HUES64 (cell line): ENCODE results near the gene USF1.

ENCODE experiments used
- H3K27ac ChIP-seq: 2 replicates; pipeline ENCODE4 v1.7.0; 2013; ENCODE audit warnings: low read depth, low read length, inconsistent platforms
- H3K27me3 ChIP-seq: 2 replicates; pipeline ENCODE4 v1.6.1; 2013; ENCODE audit warnings: mild to moderate bottlenecking, low read length; ENCODE audit not compliant: insufficient read depth
- H3K36me3 ChIP-seq: 2 replicates; pipeline ENCODE4 v1.6.1; 2013; ENCODE audit warnings: mild to moderate bottlenecking, low read length; ENCODE audit not compliant: insufficient read depth
- H3K4me1 ChIP-seq: 2 replicates; pipeline ENCODE4 v1.6.1; 2013; ENCODE audit warnings: mild to moderate bottlenecking, low read length, moderate library complexity; ENCODE audit not compliant: insufficient read depth
- H3K4me3 ChIP-seq: 2 replicates; pipeline ENCODE4 v1.5.1; 2013; ENCODE audit warnings: mild to moderate bottlenecking, low read length, moderate library complexity
- H3K9ac ChIP-seq: 2 replicates; pipeline ENCODE4 v1.6.1; 2013; ENCODE audit warnings: mild to moderate bottlenecking, low read depth, low read length
- H3K9me3 ChIP-seq: 2 replicates; pipeline ENCODE4 v1.6.1; 2013; ENCODE audit warnings: low read depth, low read length; ENCODE audit not compliant: insufficient read depth
- WGBS: fragments of 150-250, 120-280 bp; methylation state at CpG from one replicate; pipeline ENCODE4 v1.1.7; 2013; ENCODE audit warnings: missing lambda C conversion rate; 5-methylcytosine and 5-hydroxymethylcytosine counted together

Gene USF1

GRCh38 chr1:161086457-161086856 is 40.7 kb upstream of the USF1 start:
- no peaks in the 10 kb centered on the region for H3K9me3 ChIP-seq
- peaks cover 19% of the 10 kb centered on the region; the same call in 1 of the 2 replicates for H3K4me1 ChIP-seq
- no peak overlapping the region for H3K27ac ChIP-seq
- 73% methylated on average over 4 of the region's 4 CpGs for WGBS
- no peaks in the 10 kb centered on the region for H3K36me3 ChIP-seq
- H3K9ac ChIP-seq: no peak overlapping the region
- H3K4me3 ChIP-seq: no peak overlapping the region
- no peaks in the 10 kb centered on the region for H3K27me3 ChIP-seq

GRCh38 chr1:161085165-161085564 is 39.4 kb upstream of the USF1 start:
- no peak overlapping the region for H3K9ac ChIP-seq
- no peaks in the 10 kb centered on the region for H3K36me3 ChIP-seq
- no peaks in the 10 kb centered on the region for H3K9me3 ChIP-seq
- H3K4me3 ChIP-seq: no peak overlapping the region
- no peaks in the 10 kb centered on the region for H3K27me3 ChIP-seq
- 58% methylated on average over 2 of the region's 2 CpGs for WGBS
- no peak overlapping the region for H3K27ac ChIP-seq
- peaks cover 19% of the 10 kb centered on the region; the same call in 1 of the 2 replicates for H3K4me1 ChIP-seq

GRCh38 chr1:161084597-161084988 is 38.8 kb upstream of the USF1 start:
- no peaks in the 10 kb centered on the region for H3K36me3 ChIP-seq
- H3K4me1 ChIP-seq: peaks cover 19% of the 10 kb centered on the region; the same call in 1 of the 2 replicates
- no CpG with 5 or more reads among the region's 1 CpG for WGBS
- H3K4me3 ChIP-seq: no peak overlapping the region
- no peak overlapping the region for H3K27ac ChIP-seq
- no peaks in the 10 kb centered on the region for H3K9me3 ChIP-seq
- H3K27me3 ChIP-seq: no peaks in the 10 kb centered on the region
- no peak overlapping the region for H3K9ac ChIP-seq

DNA sequence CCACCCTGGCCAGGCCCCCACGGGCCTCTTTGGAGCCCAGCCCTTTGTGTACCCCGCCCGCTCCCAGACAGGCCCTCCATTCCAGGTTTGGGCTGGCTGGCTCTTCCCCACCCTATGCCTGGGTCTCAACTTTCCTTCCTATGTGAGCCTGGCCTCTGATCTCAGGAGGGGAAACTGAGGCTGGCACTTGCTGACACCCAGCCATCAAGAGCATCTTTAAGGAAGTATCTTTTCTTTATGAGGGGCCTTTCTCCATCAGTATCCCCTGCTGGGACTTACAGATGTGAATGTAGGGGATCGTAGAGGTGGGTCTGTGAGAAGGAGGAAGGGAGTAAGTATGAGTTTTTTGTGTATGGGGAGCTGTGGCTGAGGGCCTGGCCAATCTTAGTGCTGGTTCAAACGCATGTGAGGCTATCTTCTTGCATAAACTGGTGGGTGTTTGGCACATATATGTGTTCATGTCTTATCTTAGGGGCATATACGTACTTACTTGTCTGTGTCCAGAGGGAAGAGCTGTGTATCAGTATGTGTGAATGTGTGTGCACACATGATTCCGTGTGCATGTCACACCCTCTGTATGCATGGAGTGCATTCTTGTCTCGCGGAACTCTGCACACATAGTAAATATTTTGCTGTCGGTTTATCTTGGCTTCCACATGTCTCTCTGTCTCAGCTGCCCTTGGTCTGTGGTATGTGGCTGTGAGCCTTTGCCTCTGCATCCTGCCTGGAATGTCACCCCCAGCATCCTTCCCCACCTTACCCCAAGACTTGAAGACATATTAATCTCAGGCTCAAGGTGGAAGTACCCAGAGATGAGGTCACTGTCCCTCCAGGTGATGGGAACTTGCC is 38.2 kb upstream of the USF1 start:
- H3K27ac ChIP-seq: no peak overlapping the region
- peaks cover 19% of the 10 kb centered on the region; the same call in 1 of the 2 replicates for H3K4me1 ChIP-seq
- no peaks in the 10 kb centered on the region for H3K27me3 ChIP-seq
- WGBS: 87% methylated on average over 10 of the region's 10 CpGs
- H3K36me3 ChIP-seq: no peaks in the 10 kb centered on the region
- H3K9me3 ChIP-seq: no peaks in the 10 kb centered on the region
- H3K9ac ChIP-seq: no peak overlapping the region
- H3K4me3 ChIP-seq: no peak overlapping the region

DNA sequence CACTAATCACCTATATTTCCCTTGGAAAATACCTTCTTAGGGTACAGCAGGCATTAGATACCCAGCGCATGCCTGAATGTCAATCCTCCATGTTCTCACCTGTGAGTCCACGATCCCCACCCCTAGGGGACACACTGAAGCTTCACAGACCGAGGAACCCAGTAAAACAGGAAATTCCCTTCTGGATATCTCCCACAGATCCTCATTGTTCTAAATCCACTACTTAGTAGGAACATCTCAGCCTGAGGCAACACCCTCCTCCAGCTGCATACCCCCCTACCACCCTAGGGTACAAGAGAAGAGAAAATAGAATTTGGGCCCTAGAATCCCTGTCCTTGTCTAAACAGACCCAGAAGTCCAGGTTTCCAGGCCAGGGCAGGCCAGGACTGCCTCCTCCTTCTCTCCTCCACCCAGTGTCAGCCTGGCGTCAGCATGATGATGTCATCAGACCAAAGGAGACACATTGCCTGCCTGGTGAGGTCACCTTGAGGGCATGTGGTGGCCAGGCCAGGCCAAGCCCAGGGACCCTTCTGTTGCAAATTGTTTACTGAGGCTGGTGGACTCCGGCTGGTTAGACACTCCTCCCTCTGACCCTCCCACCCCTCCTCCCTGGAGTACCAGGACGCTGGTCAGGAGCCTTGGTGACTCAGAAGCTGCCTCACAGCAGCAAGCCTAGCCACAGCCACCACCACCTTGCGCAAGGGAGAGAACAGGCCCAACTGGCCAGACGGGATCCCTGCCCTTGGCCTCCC is 37.4 kb upstream of the USF1 start:
- no peak overlapping the region for H3K4me3 ChIP-seq
- H3K9ac ChIP-seq: no peak overlapping the region
- peaks cover 19% of the 10 kb centered on the region; the same call in 1 of the 2 replicates for H3K4me1 ChIP-seq
- WGBS: 70% methylated on average over 8 of the region's 8 CpGs
- no peaks in the 10 kb centered on the region for H3K9me3 ChIP-seq
- H3K36me3 ChIP-seq: no peaks in the 10 kb centered on the region
- H3K27ac ChIP-seq: no peak overlapping the region
- no peaks in the 10 kb centered on the region for H3K27me3 ChIP-seq

GRCh38 chr1:161082483-161082882 is 36.7 kb upstream of the USF1 start:
- no peaks in the 10 kb centered on the region for H3K9me3 ChIP-seq
- no peaks in the 10 kb centered on the region for H3K27me3 ChIP-seq
- H3K4me3 ChIP-seq: no peak overlapping the region
- H3K36me3 ChIP-seq: no peaks in the 10 kb centered on the region
- peaks cover 19% of the 10 kb centered on the region; the same call in 1 of the 2 replicates for H3K4me1 ChIP-seq
- H3K27ac ChIP-seq: no peak overlapping the region
- no peak overlapping the region for H3K9ac ChIP-seq
- WGBS: 89% methylated on average over 2 of the region's 2 CpGs

DNA sequence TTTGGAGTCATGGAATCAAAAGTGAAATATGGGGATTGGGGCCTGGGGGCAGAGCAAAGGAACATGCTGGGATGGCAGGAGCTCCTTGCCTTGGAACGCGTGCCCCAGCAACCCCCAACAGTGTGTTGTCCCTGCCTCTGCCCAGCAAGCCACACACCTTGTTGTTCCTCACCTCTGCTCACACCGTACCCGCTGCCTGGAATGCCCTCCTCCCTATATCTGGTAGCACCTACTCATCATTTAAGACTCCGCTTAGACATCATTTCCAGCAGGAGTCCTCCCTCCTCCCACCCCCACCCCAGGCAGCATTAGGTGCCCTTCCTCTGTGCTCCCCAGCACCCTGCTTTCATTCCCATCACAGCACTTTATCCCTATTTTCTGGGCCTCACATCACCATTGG is 35.7 kb upstream of the USF1 start:
- Histone ChIP-seq H3K27me3 (no peaks in the 10 kb centered on the region), H3K4me3 (no peak overlapping the region), H3K9ac (no peak overlapping the region), H3K4me1 (peaks cover 18% of the 10 kb centered on the region; the same call in 1 of the 2 replicates), H3K36me3 (no peaks in the 10 kb centered on the region), H3K9me3 (no peaks in the 10 kb centered on the region), H3K27ac (no peak overlapping the region)
- 74% methylated on average over 5 of the region's 5 CpGs for WGBS

- no peak overlapping the region for H3K27ac ChIP-seq
- no peaks in the 10 kb centered on the region for H3K36me3 ChIP-seq
- H3K4me3 ChIP-seq: no peak overlapping the region
- WGBS: 68% methylated on average over 5 of the region's 5 CpGs
- H3K9me3 ChIP-seq: no peaks in the 10 kb centered on the region
- H3K9ac ChIP-seq: no peak overlapping the region
- H3K27me3 ChIP-seq: no peaks in the 10 kb centered on the region
- H3K4me1 ChIP-seq: peaks cover 11% of the 10 kb centered on the region; the same call in 1 of the 2 replicates
Measured at GRCh38 chr1:161080441-161081405, 34.9 kb upstream of the USF1 start.

GRCh38 chr1:161079436-161080110 is 33.8 kb upstream of the USF1 start:
- Histone ChIP-seq H3K4me3 (no peak overlapping the region), H3K36me3 (no peaks in the 10 kb centered on the region), H3K27me3 (no peaks in the 10 kb centered on the region), H3K9ac (no peak overlapping the region), H3K27ac (no peak overlapping the region), H3K4me1 (peaks cover 4% of the 10 kb centered on the region; the same call in 1 of the 2 replicates), H3K9me3 (no peaks in the 10 kb centered on the region)
- 93% methylated on average over 41 of the region's 41 CpGs for WGBS

DNA sequence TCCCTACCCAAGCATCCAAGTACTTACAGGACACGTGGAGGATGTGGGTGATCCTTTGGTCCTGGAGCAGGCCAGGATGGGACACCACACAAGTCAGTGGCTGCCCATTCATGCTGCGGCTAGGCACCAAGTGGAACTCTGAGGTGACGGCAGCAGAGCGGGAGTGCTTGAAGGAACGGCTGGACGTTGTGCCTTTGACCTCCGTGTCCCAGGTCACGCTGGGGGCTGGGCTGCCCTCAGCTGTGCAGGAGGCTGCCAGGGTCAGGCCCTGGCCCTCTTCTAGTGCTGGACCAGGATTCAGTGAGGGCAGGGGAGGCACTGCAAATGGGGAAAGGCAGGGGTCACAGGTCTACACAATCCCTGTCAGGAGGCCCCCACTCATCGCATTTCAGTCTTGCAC is 31.6 kb upstream of the USF1 start:
- Histone ChIP-seq H3K27me3 (no peaks in the 10 kb centered on the region), H3K4me1 (no peaks in the 10 kb centered on the region), H3K27ac (no peak overlapping the region), H3K4me3 (no peak overlapping the region), H3K9me3 (no peaks in the 10 kb centered on the region), H3K9ac (no peak overlapping the region), H3K36me3 (no peaks in the 10 kb centered on the region)
- WGBS: 89% methylated on average over 9 of the region's 9 CpGs
